A673 (cell line): ENCODE measurements around the gene TCHP.

Source experiments
- EZH2 ChIP-seq: fragments of 200-600 bp; sonication (generic); IDR thresholded peaks from 2 replicates; pipeline ENCODE4 v1.6.1; 2017; ENCODE audit warnings: borderline replicate concordance, low read depth, mild to moderate bottlenecking, mixed read lengths, antibody characterized with exemption, low read length; ENCODE audit not compliant: poor library complexity, severe bottlenecking
- TF ChIP-seq, protein P1 (sequence below): fragments of 300-800, 200-600 bp; sonication (generic); conservative IDR thresholded peaks from 2 replicates; pipeline ENCODE4 v1.5.1; 2017; ENCODE audit warnings: low read depth, mild to moderate bottlenecking, antibody characterized with exemption, low read length, moderate library complexity, mixed read lengths

DNA sequence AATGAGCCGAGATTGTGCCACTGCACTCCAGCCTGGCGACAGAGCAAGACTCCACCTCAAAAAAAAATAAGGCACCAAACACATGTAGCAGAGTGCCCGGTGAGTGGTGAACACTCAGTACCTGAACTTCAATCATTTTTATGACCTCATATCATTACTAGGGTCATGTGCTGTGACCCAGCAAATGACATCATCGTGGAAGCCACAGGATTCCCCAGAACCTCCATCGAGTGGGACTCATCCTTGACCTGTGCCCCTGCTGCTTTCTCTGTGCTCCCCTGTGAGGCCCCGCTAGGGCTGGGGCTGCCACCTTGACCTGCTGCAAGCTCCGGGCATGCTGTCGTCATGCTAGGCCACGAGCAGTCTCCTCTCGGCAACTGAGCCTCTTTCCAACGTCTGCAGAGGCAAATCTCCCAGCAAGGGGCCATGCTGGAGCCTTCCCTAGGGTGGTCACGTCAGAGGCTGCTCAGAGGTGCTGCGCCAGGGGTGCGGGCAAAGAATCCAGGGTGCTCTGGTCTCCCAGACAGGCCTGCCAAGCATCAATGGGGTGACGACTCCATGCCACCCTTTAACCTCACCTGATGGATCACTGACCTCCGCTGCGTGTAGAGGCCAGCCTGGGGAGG, 38.3 kb upstream of the TCHP start:
- TF ChIP-seq, protein P1, sequence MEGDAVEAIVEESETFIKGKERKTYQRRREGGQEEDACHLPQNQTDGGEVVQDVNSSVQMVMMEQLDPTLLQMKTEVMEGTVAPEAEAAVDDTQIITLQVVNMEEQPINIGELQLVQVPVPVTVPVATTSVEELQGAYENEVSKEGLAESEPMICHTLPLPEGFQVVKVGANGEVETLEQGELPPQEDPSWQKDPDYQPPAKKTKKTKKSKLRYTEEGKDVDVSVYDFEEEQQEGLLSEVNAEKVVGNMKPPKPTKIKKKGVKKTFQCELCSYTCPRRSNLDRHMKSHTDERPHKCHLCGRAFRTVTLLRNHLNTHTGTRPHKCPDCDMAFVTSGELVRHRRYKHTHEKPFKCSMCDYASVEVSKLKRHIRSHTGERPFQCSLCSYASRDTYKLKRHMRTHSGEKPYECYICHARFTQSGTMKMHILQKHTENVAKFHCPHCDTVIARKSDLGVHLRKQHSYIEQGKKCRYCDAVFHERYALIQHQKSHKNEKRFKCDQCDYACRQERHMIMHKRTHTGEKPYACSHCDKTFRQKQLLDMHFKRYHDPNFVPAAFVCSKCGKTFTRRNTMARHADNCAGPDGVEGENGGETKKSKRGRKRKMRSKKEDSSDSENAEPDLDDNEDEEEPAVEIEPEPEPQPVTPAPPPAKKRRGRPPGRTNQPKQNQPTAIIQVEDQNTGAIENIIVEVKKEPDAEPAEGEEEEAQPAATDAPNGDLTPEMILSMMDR = no peak
- TF ChIP-seq EZH2 = no peak
